Astrocyte (in vitro differentiated cells and primary cell): ENCODE data around the gene IL19. TPM values are rescaled to one million over a fixed set of nuclear protein-coding genes. Genes with fewer than 3 reads are reported as not detected.

Source experiments
- DNase-seq: peaks from one replicate; pipeline ENCODE4 v3.0.0-alpha.2; 2010; ENCODE audit warnings: low read depth
- FAIRE-seq: peaks from 2 replicates; lab custom pipeline; 2011; peaks lifted over from hg19 to GRCh38; lab: Jason Lieb, UNC
- H2AFZ ChIP-seq: 2 replicates; pipeline ENCODE4 v1.6.0; 2012; ENCODE audit warnings: low read depth, low read length, inconsistent platforms
- H3K27ac ChIP-seq: 2 replicates; pipeline ENCODE4 v1.5.1; 2011; ENCODE audit warnings: low read depth, low read length, inconsistent platforms
- H3K27me3 ChIP-seq: 2 replicates; pipeline ENCODE4 v1.6.0; 2011; ENCODE audit warnings: low read length, inconsistent platforms; ENCODE audit not compliant: insufficient read depth
- H3K36me3 ChIP-seq: 2 replicates; pipeline ENCODE4 v1.5.1; 2011; ENCODE audit warnings: low read length, inconsistent platforms; ENCODE audit not compliant: insufficient read depth
- H3K4me1 ChIP-seq: 2 replicates; pipeline ENCODE4 v1.5.1; 2011; ENCODE audit warnings: low read length, inconsistent platforms; ENCODE audit not compliant: insufficient read depth
- H3K4me2 ChIP-seq: 2 replicates; pipeline ENCODE4 v1.6.0; 2012; ENCODE audit warnings: low read length, inconsistent platforms
- H3K4me3 ChIP-seq: 2 replicates; pipeline ENCODE4 v1.5.1; 2011; ENCODE audit warnings: low read depth, mild to moderate bottlenecking, low read length, inconsistent platforms; ENCODE audit not compliant: insufficient read depth
- H3K79me2 ChIP-seq: 2 replicates; pipeline ENCODE4 v1.6.0; 2012; ENCODE audit warnings: mild to moderate bottlenecking, low read length, inconsistent platforms; ENCODE audit not compliant: insufficient read depth
- H3K9ac ChIP-seq: 2 replicates; pipeline ENCODE4 v1.6.0; 2012; ENCODE audit warnings: mild to moderate bottlenecking, low read length, inconsistent platforms
- H3K9me3 ChIP-seq: 2 replicates; pipeline ENCODE4 v1.5.1; 2012; ENCODE audit warnings: low read depth, mild to moderate bottlenecking, low read length, inconsistent platforms; ENCODE audit not compliant: insufficient read depth
- H4K20me1 ChIP-seq: 2 replicates; pipeline ENCODE4 v1.6.0; 2012; ENCODE audit warnings: low read length, inconsistent platforms; ENCODE audit not compliant: insufficient read depth
- H3K27ac Mint-ChIP-seq: one replicate; pipeline ENCODE4 v1.8.0; 2021; ENCODE audit warnings: mild to moderate bottlenecking, mixed read lengths; ENCODE audit not compliant: unreplicated experiment
- H3K27me3 Mint-ChIP-seq: one replicate; pipeline ENCODE4 v1.8.0; 2021; ENCODE audit warnings: low read depth, mixed read lengths; ENCODE audit not compliant: unreplicated experiment
- H3K36me3 Mint-ChIP-seq: one replicate; pipeline ENCODE4 v1.8.0; 2021; ENCODE audit warnings: low read depth, mixed read lengths; ENCODE audit not compliant: unreplicated experiment
- H3K4me1 Mint-ChIP-seq: one replicate; pipeline ENCODE4 v1.8.0; 2021; ENCODE audit warnings: low read depth, mixed read lengths; ENCODE audit not compliant: unreplicated experiment
- H3K4me3 Mint-ChIP-seq: one replicate; pipeline ENCODE4 v1.8.0; 2021; ENCODE audit warnings: mild to moderate bottlenecking, moderate library complexity, mixed read lengths; ENCODE audit not compliant: unreplicated experiment
- H3K9me3 Mint-ChIP-seq: one replicate; pipeline ENCODE4 v1.8.0; 2021; ENCODE audit warnings: mild to moderate bottlenecking, mixed read lengths; ENCODE audit not compliant: unreplicated experiment
- CTCF ChIP-seq: IDR thresholded peaks from 2 replicates; pipeline ENCODE4 v1.5.1; 2011; ENCODE audit warnings: low read depth, mild to moderate bottlenecking, inconsistent platforms, low read length, moderate library complexity; ENCODE audit not compliant: insufficient read depth
- EZH2 ChIP-seq: IDR thresholded peaks from 2 replicates; pipeline ENCODE4 v1.6.1; 2012; ENCODE audit warnings: mild to moderate bottlenecking, low read length, inconsistent platforms; ENCODE audit not compliant: insufficient read depth
- total RNA-seq: library from RNA; stranded (reverse); gene quantifications from 2 replicates; pipeline ENCODE4 v1.2.1, GENCODE V29; 2021

The IL19 gene
- total RNA-seq, 1 donor from 2014 or later, result 0.23 TPM

GRCh38 chr1:206785182-206785765, 14.7 kb downstream of the IL19 start:
- no peaks in the 10 kb centered on the region for H3K36me3 Mint-ChIP-seq
- H3K36me3 ChIP-seq, result no peaks in the 10 kb centered on the region
- DNase-seq (no peak), FAIRE-seq (no peak)
- no peak for TF ChIP-seq CTCF
- TF ChIP-seq EZH2, result no peak
- peaks cover 2% of the 10 kb centered on the region for H3K9me3 Mint-ChIP-seq
- H3K79me2 ChIP-seq, result no peaks in the 10 kb centered on the region
- no peaks in the 10 kb centered on the region for H3K4me1 ChIP-seq
- H3K4me3 ChIP-seq, result no peak overlapping the region
- H3K9me3 ChIP-seq, result no peaks in the 10 kb centered on the region
- no peak overlapping the region for H3K27ac Mint-ChIP-seq
- H3K4me1 Mint-ChIP-seq, result no peaks in the 10 kb centered on the region
- H3K27ac ChIP-seq, result no peak overlapping the region
- no peak overlapping the region for H3K4me2 ChIP-seq
- peaks cover 48% of the 10 kb centered on the region for H3K27me3 Mint-ChIP-seq
- H2AFZ ChIP-seq, result no peak overlapping the region
- H3K27me3 ChIP-seq, result peaks cover 13% of the 10 kb centered on the region
- H3K9ac ChIP-seq, result no peak overlapping the region
- H3K4me3 Mint-ChIP-seq, result no peak overlapping the region
- H4K20me1 ChIP-seq, result no peaks in the 10 kb centered on the region

- H3K27me3 Mint-ChIP-seq, result peaks cover 47% of the 10 kb centered on the region
- H3K4me3 Mint-ChIP-seq, result no peak overlapping the region
- no peaks in the 10 kb centered on the region for H3K4me1 ChIP-seq
- no peaks in the 10 kb centered on the region for H3K36me3 ChIP-seq
- no peak for TF ChIP-seq EZH2
- TF ChIP-seq CTCF, result no peak
- no peak overlapping the region for H2AFZ ChIP-seq
- peaks cover 3% of the 10 kb centered on the region for H3K4me1 Mint-ChIP-seq
- no peaks in the 10 kb centered on the region for H3K36me3 Mint-ChIP-seq
- DNase-seq, result no peak
- peaks cover 2% of the 10 kb centered on the region for H3K9me3 Mint-ChIP-seq
- H3K27me3 ChIP-seq, result peaks cover 13% of the 10 kb centered on the region
- H3K79me2 ChIP-seq, result no peaks in the 10 kb centered on the region
- no peak overlapping the region for H3K27ac ChIP-seq
- H3K9ac ChIP-seq, result no peak overlapping the region
- no peak overlapping the region for H3K4me3 ChIP-seq
- H4K20me1 ChIP-seq, result no peaks in the 10 kb centered on the region
- no peak overlapping the region for H3K27ac Mint-ChIP-seq
- H3K9me3 ChIP-seq, result no peaks in the 10 kb centered on the region
- FAIRE-seq, result no peak
- H3K4me2 ChIP-seq, result no peak overlapping the region
Observed at GRCh38 chr1:206786212-206786886, 15.8 kb downstream of the IL19 start.

- TF ChIP-seq EZH2 (no peak), CTCF (no peak)
- Mint-ChIP-seq H3K9me3 (peaks cover 2% of the 10 kb centered on the region), H3K4me1 (peaks cover 12% of the 10 kb centered on the region), H3K4me3 (no peak overlapping the region), H3K36me3 (no peaks in the 10 kb centered on the region), H3K27ac (no peak overlapping the region), H3K27me3 (peaks cover 38% of the 10 kb centered on the region)
- Histone ChIP-seq H2AFZ (no peak overlapping the region), H3K9me3 (no peaks in the 10 kb centered on the region), H3K4me3 (no peak overlapping the region), H3K4me2 (no peak overlapping the region), H3K27me3 (peaks cover 8% of the 10 kb centered on the region), H3K9ac (no peak overlapping the region), H4K20me1 (no peaks in the 10 kb centered on the region), H3K36me3 (no peaks in the 10 kb centered on the region), H3K4me1 (peaks cover 6% of the 10 kb centered on the region), H3K79me2 (no peaks in the 10 kb centered on the region), H3K27ac (no peak overlapping the region)
- no peak for FAIRE-seq
- DNase-seq, result no peak
Observed at GRCh38 chr1:206787891-206788290, 17.3 kb downstream of the IL19 start.
